CD8-positive, alpha-beta memory T cell (primary cell): ENCODE data around the gene PLK4. TPM values are rescaled to one million over a fixed set of nuclear protein-coding genes. Genes with fewer than 3 reads are reported as not detected.
"Not testable (repeated sequence)": the region's sequence is repeated elsewhere in the genome, so short reads cannot be mapped to it uniquely, and the experiment has no call there.

Experiments used
- CTCF ChIA-PET: fragments of 350-600 bp; sonication (Branson Sonifier 250); formaldehyde crosslinking; loops from one replicate; lab custom pipeline; 2021; ENCODE audit warnings: antibody characterized with exemption; lab: Charles Lee
- POLR2A ChIA-PET: fragments of 350-600 bp; sonication (Branson Sonifier 250); formaldehyde crosslinking; loops from one replicate; lab custom pipeline; 2021; ENCODE audit warnings: antibody characterized with exemption; lab: Charles Lee
- DNase-seq, 5 donors: peaks; one replicate each; pipeline versions ENCODE4 v3.0.0 to v3.0.0-alpha.2; 2020 to 2022; ENCODE audit warnings: mixed read lengths in 1 of 5
- H3K27ac ChIP-seq: one replicate; pipeline ENCODE4 v1.7.0; 2013; ENCODE audit warnings: low read depth, mild to moderate bottlenecking, low read length, moderate library complexity
- H3K27me3 ChIP-seq: 2 replicates; pipeline ENCODE4 v1.7.0; 2013; ENCODE audit warnings: low read length, mild to moderate bottlenecking; ENCODE audit not compliant: insufficient read depth, poor library complexity, severe bottlenecking
- H3K36me3 ChIP-seq: 2 replicates; pipeline ENCODE4 v1.7.0; 2013; ENCODE audit warnings: mild to moderate bottlenecking, low read length, moderate library complexity; ENCODE audit not compliant: insufficient read depth
- H3K4me1 ChIP-seq: 2 replicates; pipeline ENCODE4 v1.7.0; 2013; ENCODE audit warnings: mild to moderate bottlenecking, low read length, moderate library complexity; ENCODE audit not compliant: insufficient read depth
- H3K4me3 ChIP-seq: 2 replicates; pipeline ENCODE4 v1.7.0; 2013; ENCODE audit warnings: mild to moderate bottlenecking, low read length
- H3K9me3 ChIP-seq: 2 replicates; pipeline ENCODE4 v1.7.0; 2013; ENCODE audit warnings: mild to moderate bottlenecking, low read length
- H3K27ac Mint-ChIP-seq, 8 donors: one replicate each; pipeline ENCODE4 v1.8.0; 2020 to 2021; ENCODE audit warnings: mixed read lengths in 8 of 8, mild to moderate bottlenecking in 6 of 8, inconsistent platforms in 3 of 8, moderate library complexity in 3 of 8
- H3K27me3 Mint-ChIP-seq, 2 donors: one replicate each; pipeline ENCODE4 v1.8.0; 2020 to 2021; ENCODE audit warnings: mixed read lengths in 2 of 2, mild to moderate bottlenecking in 1 of 2, moderate library complexity in 1 of 2
- H3K36me3 Mint-ChIP-seq, 3 donors: one replicate each; pipeline ENCODE4 v1.8.0; 2020 to 2021; ENCODE audit warnings: mixed read lengths in 3 of 3, inconsistent platforms in 1 of 3, mild to moderate bottlenecking in 1 of 3
- H3K4me1 Mint-ChIP-seq, 3 donors: one replicate each; pipeline ENCODE4 v1.8.0; 2020 to 2021; ENCODE audit warnings: mixed read lengths in 3 of 3, inconsistent platforms in 1 of 3, mild to moderate bottlenecking in 1 of 3
- H3K4me3 Mint-ChIP-seq, 7 donors: one replicate each; pipeline ENCODE4 v1.8.0; 2020 to 2021; ENCODE audit warnings: mixed read lengths in 7 of 7, mild to moderate bottlenecking in 6 of 7, moderate library complexity in 4 of 7, inconsistent platforms in 2 of 7
- H3K9me3 Mint-ChIP-seq, 5 donors: one replicate each; pipeline ENCODE4 v1.8.0; 2020 to 2022; ENCODE audit warnings: mixed read lengths in 5 of 5, mild to moderate bottlenecking in 3 of 5, moderate library complexity in 2 of 5, inconsistent platforms in 1 of 5
- polyA plus RNA-seq: library from polyadenylated mRNA; unstranded; fragments of 300-500 nt; fragmentation: Illumina TruSeq; gene quantifications from one replicate; pipeline ENCODE4 v1.2.3, GENCODE V29; 2021
- total RNA-seq, 2 experiments: library from RNA; stranded (reverse); gene quantifications; one replicate each; pipeline ENCODE4 v1.2.3, GENCODE V29; 2021

PLK4 gene
- total and polyA plus RNA-seq, 3 experiments from 2014 or later: 1.8 to 32.6 (median 29.1) TPM

GRCh38 chr4:127881563-127881864 is 821 bp downstream of the PLK4 start:
- Mint-ChIP-seq H3K27ac (peak overlapping the region in 7 of 8 donors; percentile 55 to 99 (median 99)), H3K9me3 (no peaks in the 10 kb centered on the region), H3K36me3 (peaks cover 0 to 11% (median 0%) of the 10 kb centered on the region in 3 donors), H3K4me1 (peaks cover 22 to 42% (median 31%) of the 10 kb centered on the region in 3 donors), H3K27me3 (peaks cover 0 to 3% of the 10 kb centered on the region in 2 donors), H3K4me3 (peak overlapping the region; percentile 91 to 99 (median 99))
- Histone ChIP-seq H3K27ac (no peak overlapping the region), H3K27me3 (no peaks in the 10 kb centered on the region), H3K36me3 (no peaks in the 10 kb centered on the region), H3K4me3 (peak overlapping the region; percentile 91), H3K9me3 (no peaks in the 10 kb centered on the region), H3K4me1 (peaks cover 13% of the 10 kb centered on the region)
- ChIA-PET POLR2A (interaction anchor here (0.6 to 2.4 kb wide), 4 partner anchors 84 to 1211 kb away, joined by 3 to 13 read pairs (median 7); partner anchors contain the start of genes ABHD18, LARP1B and MFSD8), CTCF (no interaction called here)
- no peak for DNase-seq

- H3K4me1 Mint-ChIP-seq: peaks cover 3 to 22% (median 6%) of the 10 kb centered on the region in 3 donors
- DNase-seq: no peak
- Histone ChIP-seq H3K27ac (no peak overlapping the region), H3K27me3 (no peaks in the 10 kb centered on the region), H3K9me3 (no peaks in the 10 kb centered on the region), H3K4me3 (no peak overlapping the region), H3K4me1 (no peaks in the 10 kb centered on the region), H3K36me3 (no peaks in the 10 kb centered on the region)
- peaks cover 0 to 5% (median under 1%) of the 10 kb centered on the region in 3 donors for H3K36me3 Mint-ChIP-seq
- H3K4me3 Mint-ChIP-seq: no peak overlapping the region
- POLR2A ChIA-PET: no interaction called here
- H3K9me3 Mint-ChIP-seq: no peaks in the 10 kb centered on the region
- CTCF ChIA-PET: no interaction called here
- peak overlapping the region in 1 of 8 donors; percentile 23 for H3K27ac Mint-ChIP-seq
- no peaks in the 10 kb centered on the region for H3K27me3 Mint-ChIP-seq
These were observed 7.9 kb downstream of the PLK4 start for GRCh38 chr4:127888559-127888958.

GRCh38 chr4:127889903-127890302 is 9.2 kb downstream of the PLK4 start:
- Mint-ChIP-seq H3K9me3 (no peaks in the 10 kb centered on the region), H3K27me3 (no peaks in the 10 kb centered on the region), H3K36me3 (peaks cover 0 to 7% (median 4%) of the 10 kb centered on the region in 3 donors), H3K4me3 (no peak overlapping the region), H3K4me1 (peaks cover 3 to 22% (median 6%) of the 10 kb centered on the region in 3 donors), H3K27ac (no peak overlapping the region)
- POLR2A ChIA-PET: no interaction called here
- Histone ChIP-seq H3K4me3 (no peak overlapping the region), H3K27me3 (no peaks in the 10 kb centered on the region), H3K4me1 (no peaks in the 10 kb centered on the region), H3K9me3 (no peaks in the 10 kb centered on the region), H3K36me3 (no peaks in the 10 kb centered on the region), H3K27ac (no peak overlapping the region)
- no peak for DNase-seq
- CTCF ChIA-PET: no interaction called here

- DNase-seq: no peak
- Histone ChIP-seq H3K27ac (no peak overlapping the region), H3K27me3 (no peaks in the 10 kb centered on the region), H3K9me3 (no peaks in the 10 kb centered on the region), H3K4me1 (no peaks in the 10 kb centered on the region), H3K4me3 (no peak overlapping the region), H3K36me3 (no peaks in the 10 kb centered on the region)
- H3K4me3 Mint-ChIP-seq: no peak overlapping the region
- H3K27ac Mint-ChIP-seq: no peak overlapping the region
- H3K9me3 Mint-ChIP-seq: peaks cover 0 to 3% (median 0%) of the 10 kb centered on the region in 5 donors
- H3K4me1 Mint-ChIP-seq: no peaks in the 10 kb centered on the region
- H3K27me3 Mint-ChIP-seq: no peaks in the 10 kb centered on the region
- CTCF ChIA-PET: no interaction called here
- POLR2A ChIA-PET: no interaction called here
- H3K36me3 Mint-ChIP-seq: peaks cover 4 to 5% (median 5%) of the 10 kb centered on the region in 3 donors
These were observed 15.4 kb downstream of the PLK4 start for GRCh38 chr4:127896069-127896468.

DNA sequence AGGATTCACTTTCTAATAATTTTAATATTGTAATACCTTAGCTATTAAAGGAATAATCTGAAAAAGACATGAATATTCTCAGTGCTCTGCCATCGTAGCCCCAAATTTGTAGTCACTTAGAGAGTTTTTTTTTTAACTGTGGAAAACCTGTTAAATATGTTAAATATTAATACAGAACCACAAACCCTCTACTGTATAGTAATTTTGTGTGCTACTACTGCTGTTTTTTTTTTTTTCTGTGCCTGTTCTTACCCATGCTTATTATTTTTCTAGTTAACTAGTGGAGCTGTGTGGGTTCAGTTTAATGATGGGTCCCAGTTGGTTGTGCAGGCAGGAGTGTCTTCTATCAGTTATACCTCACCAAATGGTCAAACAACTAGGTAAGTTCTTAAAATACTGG is 15.8 kb downstream of the PLK4 start:
- Histone ChIP-seq H3K9me3 (no peaks in the 10 kb centered on the region), H3K4me1 (no peaks in the 10 kb centered on the region), H3K4me3 (no peak overlapping the region), H3K36me3 (no peaks in the 10 kb centered on the region), H3K27ac (no peak overlapping the region), H3K27me3 (no peaks in the 10 kb centered on the region)
- CTCF ChIA-PET: no interaction called here
- H3K36me3 Mint-ChIP-seq: peaks cover 4 to 5% (median 5%) of the 10 kb centered on the region in 3 donors
- no peaks in the 10 kb centered on the region for H3K4me1 Mint-ChIP-seq
- POLR2A ChIA-PET: no interaction called here
- no peaks in the 10 kb centered on the region for H3K27me3 Mint-ChIP-seq
- no peak overlapping the region for H3K27ac Mint-ChIP-seq
- H3K4me3 Mint-ChIP-seq: no peak overlapping the region
- H3K9me3 Mint-ChIP-seq: peaks cover 0 to 3% (median 0%) of the 10 kb centered on the region in 5 donors
- no peak for DNase-seq

- DNase-seq, H3K36me3 ChIP-seq, H3K27me3 Mint-ChIP-seq: not testable (repeated sequence)
These were observed 19.0 kb downstream of the PLK4 start for GRCh38 chr4:127899682-127900081.

GRCh38 chr4:127905029-127905428 is 24.3 kb downstream of the PLK4 start:
- Histone ChIP-seq H3K27ac (no peak overlapping the region), H3K36me3 (no peaks in the 10 kb centered on the region), H3K4me3 (no peak overlapping the region), H3K9me3 (no peaks in the 10 kb centered on the region), H3K4me1 (no peaks in the 10 kb centered on the region), H3K27me3 (no peaks in the 10 kb centered on the region)
- Mint-ChIP-seq H3K9me3 (peaks cover 0 to 2% (median 0%) of the 10 kb centered on the region in 5 donors), H3K4me3 (no peak overlapping the region), H3K27me3 (peaks cover 0 to 3% of the 10 kb centered on the region in 2 donors), H3K27ac (no peak overlapping the region), H3K36me3 (peaks cover 0 to 14% (median 7%) of the 10 kb centered on the region in 3 donors), H3K4me1 (no peaks in the 10 kb centered on the region)
- ChIA-PET CTCF (no interaction called here), POLR2A (no interaction called here)
- no peak for DNase-seq

More at GRCh38 chr4:127899682-127900081, 19.0 kb downstream of the PLK4 start:
- CTCF ChIA-PET, H3K4me1 ChIP-seq, H3K4me1 Mint-ChIP-seq, H3K27ac ChIP-seq, H3K9me3 Mint-ChIP-seq, H3K4me3 ChIP-seq, POLR2A ChIA-PET, H3K27me3 ChIP-seq, H3K9me3 ChIP-seq, H3K4me3 Mint-ChIP-seq, H3K27ac Mint-ChIP-seq: not testable (repeated sequence)
- peaks cover 1 to 15% (median 7%) of the 10 kb centered on the region in 3 donors for H3K36me3 Mint-ChIP-seq

- H3K27ac ChIP-seq: no peak overlapping the region
- DNase-seq: no peak
- peaks cover 9% of the 10 kb centered on the region for H3K36me3 ChIP-seq
- ChIA-PET CTCF (interaction anchor here (0.9 kb wide), 1 partner anchor 9 kb away, joined by 3 read pairs; no protein-coding TSS in a partner anchor), POLR2A (no interaction called here)
- Mint-ChIP-seq H3K27me3 (no peaks in the 10 kb centered on the region), H3K9me3 (no peaks in the 10 kb centered on the region), H3K36me3 (peaks cover 6 to 43% (median 13%) of the 10 kb centered on the region in 3 donors), H3K4me1 (no peaks in the 10 kb centered on the region), H3K27ac (peak overlapping the region in 1 of 8 donors; percentile 38), H3K4me3 (no peak overlapping the region)
- H3K27me3 ChIP-seq: no peaks in the 10 kb centered on the region
- H3K9me3 ChIP-seq: no peaks in the 10 kb centered on the region
- no peaks in the 10 kb centered on the region for H3K4me1 ChIP-seq
- no peak overlapping the region for H3K4me3 ChIP-seq
These were observed 35.8 kb downstream of the PLK4 start for GRCh38 chr4:127916512-127916911.
